Mucosa of stomach (tissue), 1 donor: ENCODE data around the gene TOPAZ1.

ENCODE experiments used
- H3K27me3 ChIP-seq: one replicate; pipeline ENCODE4 v1.7.0; 2013; ENCODE audit warnings: mild to moderate bottlenecking, low read length; ENCODE audit not compliant: control insufficient read depth, insufficient read depth
- H3K36me3 ChIP-seq: one replicate; pipeline ENCODE4 v1.7.0; 2013; ENCODE audit warnings: low read length; ENCODE audit not compliant: control insufficient read depth, insufficient read depth
- H3K4me1 ChIP-seq: one replicate; pipeline ENCODE4 v1.7.0; 2013; ENCODE audit warnings: mild to moderate bottlenecking, low read length; ENCODE audit not compliant: control insufficient read depth, insufficient read depth
- H3K4me3 ChIP-seq: one replicate; pipeline ENCODE4 v1.7.0; 2013; ENCODE audit warnings: low read length
- H3K9ac ChIP-seq: one replicate; pipeline ENCODE4 v1.7.0; 2013; ENCODE audit warnings: mild to moderate bottlenecking, low read length, moderate library complexity
- H3K9me3 ChIP-seq: one replicate; pipeline ENCODE4 v1.7.0; 2013; ENCODE audit warnings: mild to moderate bottlenecking, low read length, moderate library complexity; ENCODE audit not compliant: control insufficient read depth
- donor health status: Pancreatic carcinoma.

TOPAZ1 gene

GRCh38 chr3:44228900-44229299 is 12.8 kb upstream of the TOPAZ1 start:
- H3K36me3 ChIP-seq: no peaks in the 10 kb centered on the region
- H3K27me3 ChIP-seq: no peaks in the 10 kb centered on the region
- H3K4me3 ChIP-seq: no peak overlapping the region
- no peaks in the 10 kb centered on the region for H3K9me3 ChIP-seq
- H3K9ac ChIP-seq: no peak overlapping the region
- H3K4me1 ChIP-seq: peaks cover under 1% of the 10 kb centered on the region

- no peaks in the 10 kb centered on the region for H3K9me3 ChIP-seq
Observed at GRCh38 chr3:44232407-44232806, 9.3 kb upstream of the TOPAZ1 start.

GRCh38 chr3:44234648-44235268 is 6.9 kb upstream of the TOPAZ1 start:
- H3K9me3 ChIP-seq: no peaks in the 10 kb centered on the region
- H3K4me1 ChIP-seq: peaks cover 14% of the 10 kb centered on the region
- no peak overlapping the region for H3K9ac ChIP-seq
- H3K36me3 ChIP-seq: no peaks in the 10 kb centered on the region
- no peak overlapping the region for H3K4me3 ChIP-seq
- H3K27me3 ChIP-seq: no peaks in the 10 kb centered on the region

More at GRCh38 chr3:44232407-44232806, 9.3 kb upstream of the TOPAZ1 start:
- no peak overlapping the region for H3K9ac ChIP-seq
- H3K27me3 ChIP-seq: no peaks in the 10 kb centered on the region
- no peak overlapping the region for H3K4me3 ChIP-seq
- H3K4me1 ChIP-seq: peaks cover 14% of the 10 kb centered on the region
- no peaks in the 10 kb centered on the region for H3K36me3 ChIP-seq

- no peaks in the 10 kb centered on the region for H3K27me3 ChIP-seq
- H3K4me1 ChIP-seq: peaks cover 14% of the 10 kb centered on the region
- H3K9ac ChIP-seq: no peak overlapping the region
- peak overlapping the region; percentile 24 for H3K4me3 ChIP-seq
- H3K36me3 ChIP-seq: no peaks in the 10 kb centered on the region
- no peaks in the 10 kb centered on the region for H3K9me3 ChIP-seq
Observed at GRCh38 chr3:44235604-44236484, 5.8 kb upstream of the TOPAZ1 start.

- no peaks in the 10 kb centered on the region for H3K36me3 ChIP-seq
- peaks cover 14% of the 10 kb centered on the region for H3K4me1 ChIP-seq
- H3K9ac ChIP-seq: no peak overlapping the region
- no peaks in the 10 kb centered on the region for H3K27me3 ChIP-seq
- peak overlapping the region; percentile 24 for H3K4me3 ChIP-seq
- no peaks in the 10 kb centered on the region for H3K9me3 ChIP-seq
Observed at GRCh38 chr3:44236485-44236908, 5.2 kb upstream of the TOPAZ1 start.

GRCh38 chr3:44237161-44237560 is 4.5 kb upstream of the TOPAZ1 start:
- Histone ChIP-seq H3K4me3 (no peak overlapping the region), H3K4me1 (peaks cover 14% of the 10 kb centered on the region), H3K9me3 (no peaks in the 10 kb centered on the region), H3K27me3 (no peaks in the 10 kb centered on the region), H3K9ac (no peak overlapping the region), H3K36me3 (no peaks in the 10 kb centered on the region)

- no peaks in the 10 kb centered on the region for H3K27me3 ChIP-seq
- no peak overlapping the region for H3K9ac ChIP-seq
- no peaks in the 10 kb centered on the region for H3K9me3 ChIP-seq
- H3K36me3 ChIP-seq: no peaks in the 10 kb centered on the region
- H3K4me1 ChIP-seq: peaks cover 14% of the 10 kb centered on the region
- no peak overlapping the region for H3K4me3 ChIP-seq
Observed at GRCh38 chr3:44237665-44238064, 4.0 kb upstream of the TOPAZ1 start.

GRCh38 chr3:44238889-44239288 is 2.8 kb upstream of the TOPAZ1 start:
- Histone ChIP-seq H3K4me1 (peaks cover 14% of the 10 kb centered on the region), H3K4me3 (no peak overlapping the region), H3K27me3 (no peaks in the 10 kb centered on the region), H3K9me3 (no peaks in the 10 kb centered on the region), H3K9ac (no peak overlapping the region), H3K36me3 (no peaks in the 10 kb centered on the region)

GRCh38 chr3:44240061-44240460 is 1.6 kb upstream of the TOPAZ1 start:
- H3K4me3 ChIP-seq: no peak overlapping the region
- H3K27me3 ChIP-seq: no peaks in the 10 kb centered on the region
- no peak overlapping the region for H3K9ac ChIP-seq
- no peaks in the 10 kb centered on the region for H3K9me3 ChIP-seq
- H3K4me1 ChIP-seq: peaks cover 14% of the 10 kb centered on the region
- H3K36me3 ChIP-seq: no peaks in the 10 kb centered on the region

- Histone ChIP-seq H3K9me3 (no peaks in the 10 kb centered on the region), H3K27me3 (no peaks in the 10 kb centered on the region), H3K4me1 (no peaks in the 10 kb centered on the region), H3K9ac (no peak overlapping the region), H3K4me3 (no peak overlapping the region), H3K36me3 (no peaks in the 10 kb centered on the region)
Observed at GRCh38 chr3:44242721-44243120, 1.0 kb downstream of the TOPAZ1 start.

GRCh38 chr3:44248152-44248551 is 6.5 kb downstream of the TOPAZ1 start:
- H3K4me3 ChIP-seq: no peak overlapping the region
- no peaks in the 10 kb centered on the region for H3K9me3 ChIP-seq

GRCh38 chr3:44252332-44252959 is 10.8 kb downstream of the TOPAZ1 start:
- Histone ChIP-seq H3K36me3 (no peaks in the 10 kb centered on the region), H3K4me3 (no peak overlapping the region), H3K4me1 (peaks cover 18% of the 10 kb centered on the region), H3K9ac (no peak overlapping the region), H3K9me3 (no peaks in the 10 kb centered on the region), H3K27me3 (no peaks in the 10 kb centered on the region)

More at GRCh38 chr3:44248152-44248551, 6.5 kb downstream of the TOPAZ1 start:
- Histone ChIP-seq H3K4me1 (peaks cover 7% of the 10 kb centered on the region), H3K36me3 (no peaks in the 10 kb centered on the region), H3K27me3 (no peaks in the 10 kb centered on the region), H3K9ac (no peak overlapping the region)
